OCI-LY7 (cell line): ENCODE results near the gene DPP10.

ENCODE experiments used
- CTCF ChIP-seq: fragments of 200-600 bp; sonication (generic); conservative IDR thresholded peaks from 2 replicates; pipeline ENCODE4 v1.5.1; 2014; ENCODE audit warnings: mild to moderate bottlenecking, antibody characterized with exemption, low read length, moderate library complexity, mixed read lengths
- EZH2phosphoT487 ChIP-seq: fragments of 200-600 bp; sonication (generic); IDR thresholded peaks from 2 replicates; pipeline ENCODE4 v1.6.1; 2018; ENCODE audit warnings: low read depth, borderline replicate concordance, mild to moderate bottlenecking, mixed run types, antibody characterized with exemption, low read length, moderate library complexity, mixed read lengths

GRCh38 chr2:114728372-114728771 lies 285.9 kb downstream of the DPP10 start:
- no peak for TF ChIP-seq CTCF
- no peak for TF ChIP-seq EZH2phosphoT487
